NCI-H1092 treated with DMSO at 0.1 percent for 48 hours (cell line): ENCODE measurements around the gene CEP20.
A peak's percentile ranks its signal among the peaks of the same experiment; 100 is the strongest.
"Not testable (repeated sequence)": the region's sequence is repeated elsewhere in the genome, so short reads cannot be mapped to it uniquely, and the experiment has no call there.

Experiments used
- DNase-seq: peaks from one replicate; lab custom pipeline; 2025; lab: John Stamatoyannopoulos, UW

Gene CEP20

GRCh38 chr16:15888072-15888976 is at the start of gene CEP20:
CEP20 (minus strand) TSS chr16:15888603; CDS start chr16:15888585, 18 bp downstream.
- DNase-seq: peak; percentile 99

- DNase-seq: not testable (repeated sequence)
These were observed 48.4 kb upstream of the CEP20 start for GRCh38 chr16:15936809-15937208.

GRCh38 chr16:15934991-15935390 is 46.6 kb upstream of the CEP20 start:
- no peak for DNase-seq

- DNase-seq: no peak
These were observed 45.4 kb upstream of the CEP20 start for GRCh38 chr16:15933781-15934180.

GRCh38 chr16:15932939-15933338 is 44.5 kb upstream of the CEP20 start:
- no peak for DNase-seq

- DNase-seq: no peak
These were observed 40.1 kb upstream of the CEP20 start for GRCh38 chr16:15928261-15929104.

- no peak for DNase-seq
These were observed 37.2 kb upstream of the CEP20 start for GRCh38 chr16:15925631-15926030.

GRCh38 chr16:15924996-15925395 is 36.6 kb upstream of the CEP20 start:
- no peak for DNase-seq

- DNase-seq: no peak
These were observed 30.9 kb upstream of the CEP20 start for GRCh38 chr16:15919331-15919730.

GRCh38 chr16:15918314-15918713 is 29.9 kb upstream of the CEP20 start:
- DNase-seq: not testable (repeated sequence)

- no peak for DNase-seq
These were observed 27.9 kb upstream of the CEP20 start for GRCh38 chr16:15916323-15916722.

GRCh38 chr16:15915555-15916081 is 27.2 kb upstream of the CEP20 start:
- no peak for DNase-seq

- no peak for DNase-seq
These were observed 24.8 kb upstream of the CEP20 start for GRCh38 chr16:15913046-15913698.

- DNase-seq: no peak
These were observed 22.8 kb upstream of the CEP20 start for GRCh38 chr16:15911198-15911597.

- peak; percentile 1 for DNase-seq
These were observed 19.6 kb upstream of the CEP20 start for GRCh38 chr16:15907863-15908478.

GRCh38 chr16:15906439-15906838 is 18.0 kb upstream of the CEP20 start:
- no peak for DNase-seq

- no peak for DNase-seq
These were observed 15.6 kb upstream of the CEP20 start for GRCh38 chr16:15903960-15904359.

- DNase-seq: no peak
These were observed 12.6 kb upstream of the CEP20 start for GRCh38 chr16:15900901-15901500.

- no peak for DNase-seq
These were observed 12.0 kb upstream of the CEP20 start for GRCh38 chr16:15900357-15900756.

GRCh38 chr16:15899538-15900100 is 11.2 kb upstream of the CEP20 start:
- DNase-seq: no peak

- DNase-seq: no peak
These were observed 10.3 kb upstream of the CEP20 start for GRCh38 chr16:15898654-15899053.
